ENCODE measurements around the gene FAM221B.

The FAM221B gene

DNA sequence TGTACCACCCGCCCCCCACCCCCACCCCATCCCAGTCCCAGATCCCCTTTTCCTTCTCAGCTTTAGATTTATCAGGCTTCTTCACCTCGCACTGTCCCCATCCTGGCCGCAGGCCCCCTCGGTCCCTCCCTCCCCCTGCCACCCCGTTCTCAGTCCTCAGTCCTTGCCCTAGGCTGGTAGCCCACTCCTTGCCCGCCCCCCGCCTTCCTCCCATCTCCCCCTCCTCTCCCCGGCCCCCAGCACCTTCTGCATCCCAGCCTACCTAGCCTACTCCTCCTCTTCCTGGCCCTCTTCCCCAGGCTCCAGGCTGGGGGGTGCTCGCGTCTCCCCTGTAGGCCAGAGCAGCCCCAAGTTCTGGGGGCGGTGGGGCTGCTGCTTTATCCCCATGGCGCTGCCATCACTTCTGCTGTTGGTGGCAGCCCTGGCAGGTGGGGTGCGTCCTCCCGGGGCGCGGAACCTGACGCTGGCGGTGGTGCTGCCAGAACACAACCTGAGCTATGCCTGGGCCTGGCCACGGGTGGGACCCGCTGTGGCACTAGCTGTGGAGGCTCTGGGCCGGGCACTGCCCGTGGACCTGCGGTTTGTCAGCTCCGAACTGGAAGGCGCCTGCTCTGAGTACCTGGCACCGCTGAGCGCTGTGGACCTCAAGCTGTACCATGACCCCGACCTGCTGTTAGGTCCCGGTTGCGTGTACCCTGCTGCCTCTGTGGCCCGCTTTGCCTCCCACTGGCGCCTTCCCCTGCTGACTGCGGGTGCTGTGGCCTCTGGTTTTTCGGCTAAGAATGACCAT lies 36.3 kb downstream of the FAM221B start:
- Mint-ChIP-seq H3K9me3 (no peaks in the 10 kb centered on the region), H3K27ac (no peak overlapping the region), H3K4me3 (no peak overlapping the region), H3K27me3 (no peaks in the 10 kb centered on the region), H3K4me1 (peaks cover 14% of the 10 kb centered on the region)
- ATAC-seq, result no peak
- DNase-seq, result no peak

DNA sequence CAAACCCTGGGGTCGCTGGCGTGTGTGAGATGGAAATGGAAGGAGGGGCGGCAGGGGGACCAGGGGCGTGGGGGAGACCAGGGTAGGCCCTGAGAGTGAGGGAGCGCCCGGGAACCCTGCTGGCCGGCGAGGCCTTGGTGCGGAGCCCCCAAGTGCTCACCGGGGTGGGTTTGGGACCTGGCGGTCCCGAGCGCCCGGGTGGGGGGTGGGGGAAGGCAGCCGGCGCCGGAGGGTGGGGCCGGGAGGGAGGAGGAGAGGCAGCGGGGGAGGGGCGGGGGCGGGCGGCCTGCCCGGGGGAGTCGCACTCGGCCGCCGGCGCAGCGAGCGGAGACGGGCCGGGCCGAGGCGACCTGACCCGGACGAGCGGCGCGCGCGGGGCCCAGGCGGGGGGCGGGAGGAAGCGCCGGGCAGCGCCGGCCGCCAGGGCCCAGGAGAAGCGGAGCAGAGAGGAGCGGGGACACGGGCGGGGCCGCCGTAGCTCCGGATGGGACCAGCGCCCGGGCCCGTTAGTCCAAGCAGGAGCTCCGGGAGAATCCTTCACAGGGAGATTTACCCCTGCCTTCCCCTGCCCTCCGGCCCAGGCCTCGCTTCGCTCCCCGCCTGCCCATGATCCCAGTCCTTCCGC lies 37.1 kb downstream of the FAM221B start, which contains the start of gene NPR2:
Gene NPR2, plus strand, starts transcription at position 295 of the 625 bp plus-strand sequence. CDS start 818 bp downstream, outside the sequence.
- peak within 1 kb of the TSS; percentile 77 to 88 for H3K27ac Mint-ChIP-seq
- peaks cover 9% of the 10 kb centered on the region for H3K4me1 Mint-ChIP-seq

DNA sequence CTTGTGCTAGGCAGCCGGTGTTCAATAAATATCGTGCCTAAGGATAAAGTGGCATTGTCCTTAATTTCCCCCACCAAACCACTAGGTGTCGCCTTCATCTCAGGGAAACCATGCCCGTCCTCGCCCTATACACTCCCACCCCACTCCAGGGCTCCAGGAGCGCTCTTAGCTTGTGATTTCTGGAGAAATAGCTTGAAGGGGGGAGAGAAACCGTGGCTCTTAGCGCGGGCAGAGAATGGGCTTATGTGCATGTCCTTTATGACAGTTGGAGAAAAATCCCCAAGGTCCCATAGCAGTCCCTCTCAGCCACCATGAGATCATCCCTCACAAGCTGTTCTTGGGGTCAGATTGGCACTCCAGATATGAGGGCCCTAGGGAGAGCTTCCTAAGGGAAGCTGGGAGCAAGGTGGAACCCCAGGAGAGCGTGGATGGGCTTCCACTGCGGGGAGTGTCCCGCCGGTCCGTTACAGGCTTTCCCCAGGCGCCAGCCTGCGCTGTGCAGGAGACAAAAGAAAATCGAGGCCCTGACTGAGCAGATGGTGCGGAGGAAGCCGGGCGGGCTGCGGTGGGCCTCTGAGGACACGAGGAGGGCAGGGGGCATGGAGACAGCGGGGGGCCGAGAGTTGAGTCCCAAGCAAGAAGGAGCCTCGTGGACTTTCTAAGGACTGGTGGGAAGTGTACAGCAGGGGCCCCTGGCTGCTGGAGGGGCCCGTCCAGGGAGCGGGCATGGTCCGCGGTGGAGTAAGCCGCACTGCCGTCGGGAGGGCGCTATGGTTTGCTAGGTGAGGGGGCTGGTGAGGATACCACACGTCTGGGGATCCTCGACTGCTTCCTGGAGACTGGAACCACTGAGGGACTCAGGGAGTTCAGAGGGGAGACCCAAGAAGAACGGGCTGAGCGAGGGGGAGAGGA lies 37.9 kb downstream of the FAM221B start:
- Mint-ChIP-seq H3K27me3 (no peaks in the 10 kb centered on the region), H3K4me3 (peak overlapping the region in 1 of 2 donors; percentile 45), H3K4me1 (peaks cover 9% of the 10 kb centered on the region), H3K9me3 (no peaks in the 10 kb centered on the region), H3K27ac (peak overlapping the region; percentile 77 to 88)
- DNase-seq (peak; percentile 49 to 50), ATAC-seq (peak; percentile 80)

More for the DNA sequence above, 37.1 kb downstream of the FAM221B start, which contains the start of gene NPR2:
- no peak for DNase-seq
- no peaks in the 10 kb centered on the region for H3K27me3 Mint-ChIP-seq
- H3K9me3 Mint-ChIP-seq, result no peaks in the 10 kb centered on the region
- peak within 1 kb of the TSS in 1 of 2 donors; percentile 45 for H3K4me3 Mint-ChIP-seq
- ATAC-seq, result peak; percentile 47

DNA sequence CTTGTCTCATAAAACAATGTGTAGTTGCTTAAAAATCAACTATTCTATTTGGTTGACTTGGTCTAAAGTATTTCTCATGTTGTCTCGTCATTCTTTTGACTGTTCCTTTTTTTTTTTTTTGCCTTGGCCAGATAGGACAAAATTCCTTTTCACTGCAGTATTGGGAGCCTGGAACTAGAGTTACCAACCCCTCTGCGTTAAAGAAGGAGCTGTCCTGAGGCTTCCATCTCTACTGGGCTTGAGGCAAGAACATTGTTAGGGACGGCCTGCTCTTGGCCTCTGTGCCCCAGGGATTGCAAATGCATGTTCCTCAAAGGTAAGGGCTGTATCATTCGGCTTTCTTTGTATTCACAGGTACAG lies 38.5 kb downstream of the FAM221B start:
- no peak overlapping the region for H3K27ac Mint-ChIP-seq
- H3K4me3 Mint-ChIP-seq, result no peak overlapping the region
- no peaks in the 10 kb centered on the region for H3K27me3 Mint-ChIP-seq
- ATAC-seq, result peak; percentile 4
- no peaks in the 10 kb centered on the region for H3K9me3 Mint-ChIP-seq
- H3K4me1 Mint-ChIP-seq, result peaks cover 9% of the 10 kb centered on the region
- DNase-seq, result no peak

DNA sequence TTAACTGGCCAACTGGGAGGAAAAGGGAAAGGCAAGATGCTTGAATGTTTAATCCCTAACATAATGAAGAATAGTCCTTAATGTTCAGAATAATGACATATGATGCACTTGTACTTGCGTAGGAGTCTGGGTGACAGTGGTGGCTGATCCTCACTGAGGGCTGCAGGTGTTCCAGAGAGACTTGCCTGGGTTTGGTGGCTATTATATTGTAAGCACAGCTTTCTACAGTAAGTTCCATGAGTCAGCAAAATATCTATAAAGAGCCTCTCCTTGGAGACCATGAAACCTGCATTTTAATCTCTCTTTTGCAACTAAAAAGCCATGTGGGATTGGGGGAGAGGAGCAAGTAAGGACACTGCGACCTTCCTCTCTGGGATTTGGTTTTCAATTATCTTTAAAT lies 39.0 kb downstream of the FAM221B start:
- no peak overlapping the region for H3K4me3 Mint-ChIP-seq

DNA sequence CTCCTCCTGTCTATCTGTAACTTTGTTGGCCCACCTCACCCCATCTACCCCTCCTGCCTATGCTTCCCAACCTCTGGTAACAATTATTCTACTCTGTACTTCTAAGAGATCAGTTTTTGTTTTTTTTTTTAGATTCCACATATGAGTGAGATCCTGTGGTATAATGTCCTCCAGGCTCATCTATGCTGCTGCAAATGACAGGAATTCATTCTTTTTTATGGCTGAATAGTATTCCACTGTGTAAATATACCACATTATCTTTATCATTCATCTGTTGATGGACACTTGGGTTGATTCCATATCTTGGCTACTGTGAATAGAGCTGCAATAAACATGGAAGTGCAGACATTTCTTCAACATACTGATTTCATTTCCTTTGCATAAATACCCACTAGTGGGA lies 45.1 kb downstream of the FAM221B start:
- no peak overlapping the region for H3K4me3 Mint-ChIP-seq
- H3K9me3 Mint-ChIP-seq, result no peaks in the 10 kb centered on the region
- no peak overlapping the region for H3K27ac Mint-ChIP-seq
- ATAC-seq (no peak), DNase-seq (no peak)
- H3K4me1 Mint-ChIP-seq, result no peaks in the 10 kb centered on the region
- H3K27me3 Mint-ChIP-seq, result no peaks in the 10 kb centered on the region

More for the DNA sequence above, 39.0 kb downstream of the FAM221B start:
- ATAC-seq (no peak), DNase-seq (no peak)
- H3K27me3 Mint-ChIP-seq, result no peaks in the 10 kb centered on the region
- peaks cover 9% of the 10 kb centered on the region for H3K4me1 Mint-ChIP-seq
- H3K27ac Mint-ChIP-seq, result no peak overlapping the region
- H3K9me3 Mint-ChIP-seq, result no peaks in the 10 kb centered on the region

DNA sequence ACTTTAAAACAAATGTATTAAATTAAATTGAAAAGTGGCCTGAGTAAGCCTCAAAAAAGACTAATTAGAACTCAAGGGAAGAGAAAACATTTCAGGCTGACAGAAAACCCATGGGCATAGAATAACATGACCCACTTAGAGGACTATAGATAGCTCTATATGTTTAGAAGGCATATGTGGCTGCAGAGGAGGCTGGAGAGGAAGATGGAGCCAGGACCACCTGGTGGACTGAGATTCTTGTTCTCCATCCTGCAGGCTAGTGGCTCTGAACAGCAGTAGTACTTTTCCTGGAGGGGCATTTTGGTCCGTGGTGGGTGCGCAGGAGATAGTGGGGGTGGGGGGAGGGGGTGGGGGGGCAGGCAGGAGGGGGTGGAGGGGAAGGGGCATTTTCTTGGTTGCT lies 47.5 kb downstream of the FAM221B start:
- ATAC-seq (no peak), DNase-seq (no peak)
- Mint-ChIP-seq H3K27me3 (no peaks in the 10 kb centered on the region), H3K4me3 (no peak overlapping the region), H3K4me1 (no peaks in the 10 kb centered on the region), H3K9me3 (no peaks in the 10 kb centered on the region), H3K27ac (no peak overlapping the region)

DNA sequence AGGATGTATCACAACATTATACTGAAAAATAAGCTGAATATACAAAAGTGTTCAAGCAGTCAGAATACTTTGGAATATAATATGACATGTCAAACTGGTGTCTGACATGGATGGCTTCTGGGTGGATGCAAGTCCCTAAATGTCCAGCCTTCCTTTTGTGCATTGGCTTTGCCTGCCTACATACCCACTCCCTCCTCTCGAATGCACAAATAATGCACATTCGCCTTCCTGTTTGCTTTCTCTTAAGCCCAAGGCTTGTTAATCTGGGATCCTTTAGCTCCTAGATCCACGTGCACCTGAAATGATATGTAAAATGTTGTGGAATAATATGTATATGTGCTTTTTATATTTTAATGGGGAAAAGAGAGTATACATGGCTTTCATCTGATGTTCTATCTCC lies 50.0 kb downstream of the FAM221B start:
- H3K4me3 Mint-ChIP-seq, result no peak overlapping the region
- ATAC-seq (no peak), DNase-seq (no peak)
- no peak overlapping the region for H3K27ac Mint-ChIP-seq
- no peaks in the 10 kb centered on the region for H3K4me1 Mint-ChIP-seq
- no peaks in the 10 kb centered on the region for H3K9me3 Mint-ChIP-seq
- H3K27me3 Mint-ChIP-seq, result no peaks in the 10 kb centered on the region

DNA sequence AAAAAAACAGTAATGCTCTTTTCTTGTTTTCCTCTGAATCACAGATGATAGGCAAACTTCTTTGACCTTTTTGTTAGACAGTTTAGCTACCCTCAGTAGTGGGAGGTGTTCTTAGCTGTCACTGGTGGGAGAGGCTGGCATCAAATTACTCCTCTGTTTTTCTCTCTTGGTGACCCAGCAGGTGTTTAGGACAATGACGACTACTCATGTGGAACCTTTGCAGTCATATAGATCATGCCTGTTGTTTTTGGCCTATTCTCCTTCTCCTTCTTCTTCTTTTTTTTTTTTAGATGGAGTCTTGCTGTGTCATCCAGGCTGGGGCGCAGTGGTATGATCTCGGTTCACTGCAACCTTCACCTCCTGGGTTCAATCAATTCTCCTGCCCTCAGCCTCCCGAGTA lies 52.5 kb downstream of the FAM221B start:
- Mint-ChIP-seq H3K27me3 (no peaks in the 10 kb centered on the region), H3K9me3 (no peaks in the 10 kb centered on the region), H3K4me3 (no peak overlapping the region), H3K27ac (no peak overlapping the region), H3K4me1 (no peaks in the 10 kb centered on the region)
- ATAC-seq (no peak), DNase-seq (no peak)

DNA sequence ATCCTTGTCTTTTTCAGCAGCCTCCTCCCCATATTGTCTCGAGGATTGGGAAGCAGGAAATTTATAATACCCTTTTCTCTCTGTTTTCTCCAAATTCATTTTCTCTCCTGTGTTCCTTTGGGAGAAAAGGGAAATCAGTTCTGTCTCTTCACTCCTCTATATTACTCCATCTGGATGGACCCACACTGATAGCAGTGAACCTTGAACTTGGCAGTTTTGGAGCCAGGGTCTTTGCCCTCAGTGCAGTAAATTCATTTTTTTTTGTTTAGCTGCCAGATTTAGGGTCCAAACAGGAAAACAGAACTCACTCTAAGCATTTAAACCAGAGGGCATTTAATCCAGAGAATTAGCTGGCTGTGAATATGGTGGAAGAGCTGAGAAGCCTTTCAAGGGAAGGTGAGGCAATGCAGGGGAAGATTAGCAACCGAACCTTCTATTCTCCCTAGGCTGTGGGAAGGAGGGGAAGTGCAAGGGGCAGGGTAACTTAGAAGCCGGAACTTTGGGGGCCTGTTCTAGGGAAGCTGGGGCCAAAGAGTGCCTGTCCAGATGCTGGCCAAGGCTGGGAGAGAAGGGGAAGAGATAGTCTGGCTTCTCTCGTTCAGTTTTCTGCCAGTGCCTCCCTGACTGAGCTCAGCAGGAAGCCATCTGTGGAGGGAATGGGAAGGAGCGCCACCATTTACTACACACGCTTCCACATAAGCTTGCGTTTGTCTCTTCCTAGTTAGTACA lies 53.5 kb downstream of the FAM221B start:
- no peak for ATAC-seq
- no peaks in the 10 kb centered on the region for H3K9me3 Mint-ChIP-seq
- no peak overlapping the region for H3K4me3 Mint-ChIP-seq
- no peaks in the 10 kb centered on the region for H3K27me3 Mint-ChIP-seq
- no peaks in the 10 kb centered on the region for H3K4me1 Mint-ChIP-seq
- no peak for DNase-seq
- H3K27ac Mint-ChIP-seq, result no peak overlapping the region

DNA sequence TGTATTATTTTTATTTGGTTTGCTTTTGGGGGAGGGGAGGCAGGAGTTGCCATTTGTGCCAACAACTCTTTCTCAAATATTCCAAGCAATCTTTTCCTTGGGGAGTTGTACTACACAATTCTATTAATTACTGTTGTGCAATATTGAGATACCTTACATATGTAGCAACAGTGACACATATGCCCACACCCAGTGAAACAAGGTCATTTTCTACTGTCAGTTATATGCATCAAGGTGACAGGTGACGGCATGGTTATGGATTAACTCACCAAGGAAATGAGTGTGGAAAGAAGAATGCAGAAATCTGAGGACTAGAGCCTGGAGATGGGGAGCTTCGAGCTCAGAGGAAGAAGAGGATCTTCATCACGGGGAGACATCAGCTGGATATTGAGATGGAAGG lies 56.6 kb downstream of the FAM221B start:
- Mint-ChIP-seq H3K27me3 (no peaks in the 10 kb centered on the region), H3K27ac (no peak overlapping the region), H3K4me1 (no peaks in the 10 kb centered on the region), H3K4me3 (no peak overlapping the region), H3K9me3 (no peaks in the 10 kb centered on the region)
- DNase-seq (no peak), ATAC-seq (no peak)

DNA sequence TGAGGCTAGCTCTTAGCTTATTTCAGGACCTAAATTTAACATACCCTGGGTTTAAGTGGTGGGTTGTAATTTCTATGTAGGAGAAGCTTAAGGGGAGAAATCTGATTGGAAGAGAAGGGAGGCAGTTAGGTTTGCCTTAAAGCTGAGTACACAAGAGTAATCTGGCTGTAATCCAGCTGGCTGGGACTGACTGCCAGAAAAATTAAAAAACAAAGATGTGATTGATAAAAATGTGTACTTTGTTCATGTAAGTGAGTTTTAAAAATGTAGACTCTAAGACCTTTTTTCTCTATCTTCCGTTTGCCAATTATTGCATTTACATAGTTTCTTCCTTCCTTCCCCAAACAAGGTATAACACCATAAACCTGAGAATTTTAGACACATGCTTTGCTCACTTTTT lies 57.0 kb downstream of the FAM221B start:
- DNase-seq, result no peak
- Mint-ChIP-seq H3K27me3 (no peaks in the 10 kb centered on the region), H3K4me1 (no peaks in the 10 kb centered on the region), H3K4me3 (no peak overlapping the region), H3K9me3 (no peaks in the 10 kb centered on the region), H3K27ac (no peak overlapping the region)
- ATAC-seq, result no peak

DNA sequence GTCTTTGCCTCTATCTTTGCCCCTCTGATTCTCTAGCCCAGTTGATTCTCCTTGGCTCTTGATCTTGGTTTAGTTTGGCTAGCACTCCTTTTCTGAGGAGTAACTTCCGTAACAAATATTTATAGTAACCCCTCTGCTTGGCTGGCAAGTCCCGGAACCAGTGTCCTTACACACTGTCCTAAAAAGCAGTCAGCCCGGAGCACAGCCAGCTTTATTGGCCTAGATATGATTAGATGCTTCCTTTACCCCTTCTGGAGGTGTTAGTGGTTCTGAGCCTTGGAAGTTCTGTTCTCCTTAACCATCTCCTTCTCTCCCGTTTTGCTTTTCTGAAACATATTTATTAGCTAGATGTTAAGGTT lies 57.5 kb downstream of the FAM221B start:
- Mint-ChIP-seq H3K4me3 (no peak overlapping the region), H3K4me1 (no peaks in the 10 kb centered on the region)
- no peak for ATAC-seq

DNA sequence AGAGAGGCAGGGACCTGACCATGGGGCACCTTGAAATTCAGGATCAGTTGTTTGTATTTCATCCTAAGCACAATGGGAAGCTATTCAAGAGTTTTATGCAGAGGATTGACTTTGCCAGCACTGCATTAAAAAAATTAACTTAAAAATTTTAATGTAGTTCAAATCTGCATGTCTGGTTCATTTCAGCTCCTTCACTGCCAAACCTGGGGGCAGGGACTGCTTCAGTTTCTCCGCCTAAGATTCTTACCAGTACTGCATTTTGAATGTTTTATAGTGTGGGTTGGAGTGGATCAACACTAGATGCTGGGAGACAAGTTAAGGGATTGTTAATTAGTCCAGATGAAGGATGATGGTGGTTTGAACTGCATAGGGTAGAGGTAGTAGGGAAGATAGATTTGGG lies 58.8 kb downstream of the FAM221B start:
- DNase-seq (no peak), ATAC-seq (no peak)
- H3K4me1 Mint-ChIP-seq, result no peaks in the 10 kb centered on the region
- H3K27ac Mint-ChIP-seq, result no peak overlapping the region
- no peaks in the 10 kb centered on the region for H3K27me3 Mint-ChIP-seq
- H3K4me3 Mint-ChIP-seq, result no peak overlapping the region
- H3K9me3 Mint-ChIP-seq, result no peaks in the 10 kb centered on the region

More for the DNA sequence above, 57.5 kb downstream of the FAM221B start:
- Mint-ChIP-seq H3K9me3 (no peaks in the 10 kb centered on the region), H3K27me3 (no peaks in the 10 kb centered on the region), H3K27ac (no peak overlapping the region)
- no peak for DNase-seq

DNA sequence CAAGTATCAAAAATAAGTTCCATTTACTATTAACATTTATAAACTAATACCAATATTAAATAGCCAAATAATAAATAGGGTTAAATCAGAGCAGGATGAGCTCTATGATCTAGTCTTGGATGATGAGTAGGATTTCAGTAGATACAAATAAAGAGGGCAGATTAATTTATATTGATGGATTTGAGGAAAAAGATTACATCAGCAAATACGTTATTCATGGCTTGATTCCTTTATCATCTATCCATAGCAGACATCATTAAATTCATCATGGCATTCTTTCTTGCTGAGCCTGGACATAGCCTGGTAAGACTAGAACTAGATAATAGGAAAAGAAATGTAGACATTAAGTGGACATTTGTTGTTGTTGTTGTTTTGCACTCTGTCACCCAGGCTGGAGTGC lies 61.1 kb downstream of the FAM221B start:
- no peaks in the 10 kb centered on the region for H3K27me3 Mint-ChIP-seq

More for the DNA sequence above, 61.1 kb downstream of the FAM221B start:
- Mint-ChIP-seq H3K4me1 (no peaks in the 10 kb centered on the region), H3K27ac (no peak overlapping the region), H3K4me3 (no peak overlapping the region), H3K9me3 (no peaks in the 10 kb centered on the region)
- DNase-seq, result no peak
- no peak for ATAC-seq

Data from stimulated activated naive CD8-positive, alpha-beta T cell treated with anti-CD3 and anti-CD28 coated beads, Interleukin-15, amount 100 ng/mL, for 72 hours (primary cell).